Stimulated activated CD8-positive, alpha-beta memory T cell treated with anti-CD3 and anti-CD28 coated beads, Interleukin-2, amount 100 ng/mL, for 1 hour (primary cell): ENCODE data around the gene AHRR.
"Not testable (repeated sequence)": the region's sequence is repeated elsewhere in the genome, so short reads cannot be mapped to it uniquely, and the experiment has no call there.

ENCODE experiments used
- DNase-seq, 2 donors: peaks; one replicate each; pipeline ENCODE4 v3.0.0-alpha.2; 2020; ENCODE audit warnings: low read depth in 2 of 2

The AHRR gene

DNA sequence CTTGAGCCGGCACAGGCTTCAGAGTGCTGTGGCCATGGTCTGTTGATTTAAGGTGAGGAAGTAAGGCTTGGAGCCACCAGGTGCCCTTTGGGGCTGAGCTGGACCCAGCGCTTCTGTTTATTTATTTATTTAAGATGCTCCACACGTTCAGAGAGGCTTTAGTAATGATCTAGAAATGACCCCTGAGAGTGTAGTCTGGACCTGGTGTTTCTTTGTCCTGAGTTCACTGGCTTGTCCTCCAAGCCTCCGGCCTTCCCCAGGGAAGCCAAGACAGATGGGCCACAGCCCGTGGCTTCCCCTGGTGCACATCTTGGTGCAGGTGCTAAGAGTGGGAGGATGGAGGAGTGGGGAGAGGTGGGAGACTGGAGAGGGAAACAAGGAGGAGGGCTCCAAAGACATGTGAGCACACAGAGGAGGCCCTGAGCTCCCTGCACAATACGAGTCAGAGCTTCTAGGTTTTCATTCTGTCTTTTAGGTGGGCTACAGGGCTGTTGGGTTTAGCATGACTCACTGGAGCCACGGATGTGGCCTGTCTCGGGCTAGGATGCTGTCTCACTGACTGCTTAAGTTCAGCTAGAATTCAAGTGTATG, 56.9 kb downstream of the AHRR start:
- no peak for DNase-seq

GRCh38 chr5:378976-379742, 57.6 kb downstream of the AHRR start:
- DNase-seq, result no peak

- no peak for DNase-seq
Measured at GRCh38 chr5:380701-381309, 59.3 kb downstream of the AHRR start.

- DNase-seq, result no peak
Measured at GRCh38 chr5:383066-383465, 61.6 kb downstream of the AHRR start.

- no peak for DNase-seq
Measured at GRCh38 chr5:383621-384020, 62.1 kb downstream of the AHRR start.

GRCh38 chr5:384576-384975, 63.1 kb downstream of the AHRR start:
- not testable (repeated sequence) for DNase-seq

GRCh38 chr5:385321-385720, 63.8 kb downstream of the AHRR start:
- no peak for DNase-seq

GRCh38 chr5:386432-387341, 65.2 kb downstream of the AHRR start:
- DNase-seq, result no peak

GRCh38 chr5:387491-388265, 66.2 kb downstream of the AHRR start:
- no peak for DNase-seq

DNA sequence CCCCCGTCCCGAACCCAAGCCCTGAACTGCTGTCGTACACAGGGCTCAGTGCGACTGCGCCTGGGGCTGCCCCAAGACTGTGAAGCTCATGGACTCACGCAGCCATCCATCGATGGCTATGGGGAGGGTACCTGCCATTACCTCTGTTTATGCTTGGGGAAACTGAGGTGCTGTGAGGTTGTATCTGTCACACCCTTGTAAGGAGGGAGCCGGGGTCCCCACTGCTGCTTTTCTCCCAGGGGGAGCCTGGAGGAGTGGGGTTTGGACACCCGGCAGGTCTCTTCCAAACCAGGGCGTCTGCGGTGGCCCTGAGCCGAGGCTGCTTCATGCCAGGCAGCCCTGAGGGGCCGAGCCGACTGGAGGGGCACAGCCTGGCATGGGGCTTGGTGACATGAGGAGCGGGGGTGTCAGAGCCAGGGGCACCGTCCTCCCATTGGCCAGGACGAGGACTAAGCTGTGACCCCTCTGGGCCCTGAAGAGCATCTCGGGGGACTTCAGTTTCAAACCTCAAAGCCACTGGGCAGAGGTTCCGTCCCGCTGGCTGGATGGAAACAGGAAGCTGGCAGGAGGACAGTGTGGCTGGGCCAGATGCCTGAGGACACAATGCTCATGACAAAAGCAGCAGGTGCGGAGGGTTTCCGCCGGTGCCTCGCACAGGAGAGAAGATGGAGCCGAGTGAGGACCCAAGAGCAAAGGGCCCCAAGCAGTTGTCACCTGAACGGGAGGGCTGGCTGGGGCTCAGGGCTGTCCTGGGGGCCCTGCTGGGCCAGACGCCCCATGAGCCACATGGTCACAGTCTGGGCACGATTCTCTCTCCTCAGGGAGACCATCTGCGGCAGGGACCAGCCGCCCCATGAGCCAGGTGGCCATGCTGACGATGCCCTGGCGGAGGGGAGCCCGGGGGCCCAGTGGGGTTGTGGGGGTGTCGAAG, 67.0 kb downstream of the AHRR start:
- no peak for DNase-seq

GRCh38 chr5:389197-389821, 67.8 kb downstream of the AHRR start:
- no peak for DNase-seq

GRCh38 chr5:389891-390622, 68.5 kb downstream of the AHRR start:
- no peak for DNase-seq

- DNase-seq, result no peak
Measured at GRCh38 chr5:390623-391491, 69.3 kb downstream of the AHRR start.

- peak in 1 of 2 donors; percentile 35 for DNase-seq
Measured at GRCh38 chr5:392431-392988, 71.0 kb downstream of the AHRR start.

DNA sequence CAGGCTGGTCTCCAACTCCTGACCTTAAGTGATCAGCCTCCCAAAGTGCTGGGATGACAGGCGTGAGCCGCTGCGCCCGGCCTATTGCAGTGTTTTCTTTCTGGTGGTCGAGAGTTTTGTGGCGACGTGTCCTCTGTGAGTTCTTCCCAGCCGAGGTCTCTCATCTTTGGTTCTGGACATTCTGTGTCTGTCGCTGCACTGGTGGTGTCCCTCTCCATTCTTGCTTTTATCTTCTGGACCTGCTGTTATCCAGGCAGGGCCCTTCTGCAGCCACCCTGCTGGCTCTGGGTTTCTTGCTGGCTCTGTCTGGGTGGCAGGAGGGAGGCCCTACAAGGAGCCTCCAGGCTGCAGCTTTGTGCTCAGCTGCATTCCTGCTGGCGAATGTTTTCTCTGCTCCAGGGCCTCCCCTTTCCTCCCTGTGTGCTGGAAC, 72.3 kb downstream of the AHRR start:
- DNase-seq, result no peak

GRCh38 chr5:394671-395155, 73.2 kb downstream of the AHRR start:
- no peak for DNase-seq

GRCh38 chr5:395156-395920, 73.8 kb downstream of the AHRR start:
- DNase-seq, result no peak
